ENCODE data around the gene ADCY4. TPM values are rescaled to one million over a fixed set of nuclear protein-coding genes. Genes with fewer than 3 reads are reported as not detected.
A peak's percentile ranks its signal among the peaks of the same experiment; 100 is the strongest.

ADCY4 gene
- total RNA-seq, 1 donor from 2014 or later, result 42.7 TPM

DNA sequence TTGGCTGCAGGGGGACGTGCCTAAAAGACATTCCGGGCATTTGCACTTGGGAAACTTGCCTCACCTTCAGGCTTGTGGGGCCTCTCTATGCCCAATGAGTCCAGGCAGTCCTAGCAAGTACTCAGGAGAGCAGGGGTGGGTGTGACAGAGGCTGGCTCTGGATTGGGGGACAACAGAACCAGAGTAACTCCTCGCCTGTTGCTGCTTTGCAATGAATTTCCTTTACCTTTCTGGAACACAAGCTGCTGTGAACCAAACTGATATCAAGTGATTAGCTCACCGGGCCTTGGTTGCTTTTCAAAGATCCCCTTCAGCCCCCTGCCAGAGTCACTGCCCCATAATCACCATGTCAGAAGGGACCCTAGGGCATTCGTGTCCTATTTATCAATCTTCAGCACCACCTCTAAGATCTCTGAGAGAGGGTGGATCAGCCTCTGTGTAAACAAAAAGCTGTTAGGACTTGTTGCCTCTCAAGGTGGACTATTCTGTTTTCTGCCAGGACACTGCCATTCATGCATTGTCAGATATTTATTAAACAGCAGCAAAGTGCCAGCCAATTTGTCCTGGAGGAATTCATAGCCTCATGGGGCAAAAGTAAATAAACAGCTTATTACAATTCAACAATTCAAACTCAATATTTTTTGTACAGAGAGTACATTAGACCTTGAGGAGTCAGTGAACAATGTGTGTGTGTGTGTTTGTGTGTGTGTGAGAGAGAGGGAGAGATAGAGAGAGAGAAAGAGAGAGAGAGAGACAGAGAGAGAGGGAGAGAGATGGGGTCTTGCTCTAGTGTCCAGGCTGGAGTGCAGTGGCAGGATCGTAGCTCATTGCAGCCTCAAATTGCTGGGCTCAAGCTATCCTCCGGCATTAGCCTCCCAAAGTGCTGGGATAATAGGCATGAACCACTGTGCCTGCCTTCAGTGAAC lies 44.4 kb upstream of the ADCY4 start:
- H3K27me3 ChIP-seq (ENCODE audit: low read depth), result no peaks in the 10 kb centered on the region
- H3K4me3 ChIP-seq, result no peak overlapping the region
- H3K36me3 ChIP-seq, result no peaks in the 10 kb centered on the region
- H3K27ac ChIP-seq, result no peak overlapping the region
- TF ChIP-seq, protein P1, sequence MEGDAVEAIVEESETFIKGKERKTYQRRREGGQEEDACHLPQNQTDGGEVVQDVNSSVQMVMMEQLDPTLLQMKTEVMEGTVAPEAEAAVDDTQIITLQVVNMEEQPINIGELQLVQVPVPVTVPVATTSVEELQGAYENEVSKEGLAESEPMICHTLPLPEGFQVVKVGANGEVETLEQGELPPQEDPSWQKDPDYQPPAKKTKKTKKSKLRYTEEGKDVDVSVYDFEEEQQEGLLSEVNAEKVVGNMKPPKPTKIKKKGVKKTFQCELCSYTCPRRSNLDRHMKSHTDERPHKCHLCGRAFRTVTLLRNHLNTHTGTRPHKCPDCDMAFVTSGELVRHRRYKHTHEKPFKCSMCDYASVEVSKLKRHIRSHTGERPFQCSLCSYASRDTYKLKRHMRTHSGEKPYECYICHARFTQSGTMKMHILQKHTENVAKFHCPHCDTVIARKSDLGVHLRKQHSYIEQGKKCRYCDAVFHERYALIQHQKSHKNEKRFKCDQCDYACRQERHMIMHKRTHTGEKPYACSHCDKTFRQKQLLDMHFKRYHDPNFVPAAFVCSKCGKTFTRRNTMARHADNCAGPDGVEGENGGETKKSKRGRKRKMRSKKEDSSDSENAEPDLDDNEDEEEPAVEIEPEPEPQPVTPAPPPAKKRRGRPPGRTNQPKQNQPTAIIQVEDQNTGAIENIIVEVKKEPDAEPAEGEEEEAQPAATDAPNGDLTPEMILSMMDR (IDR thresholded peaks at IDR 0.05), result no peak
- no peaks in the 10 kb centered on the region for H3K4me1 ChIP-seq
- no peak for DNase-seq
- intact Hi-C loops (cut with DNase I), result no loop called here
- H3K9me3 ChIP-seq, result no peaks in the 10 kb centered on the region
- ATAC-seq, result no peak

DNA sequence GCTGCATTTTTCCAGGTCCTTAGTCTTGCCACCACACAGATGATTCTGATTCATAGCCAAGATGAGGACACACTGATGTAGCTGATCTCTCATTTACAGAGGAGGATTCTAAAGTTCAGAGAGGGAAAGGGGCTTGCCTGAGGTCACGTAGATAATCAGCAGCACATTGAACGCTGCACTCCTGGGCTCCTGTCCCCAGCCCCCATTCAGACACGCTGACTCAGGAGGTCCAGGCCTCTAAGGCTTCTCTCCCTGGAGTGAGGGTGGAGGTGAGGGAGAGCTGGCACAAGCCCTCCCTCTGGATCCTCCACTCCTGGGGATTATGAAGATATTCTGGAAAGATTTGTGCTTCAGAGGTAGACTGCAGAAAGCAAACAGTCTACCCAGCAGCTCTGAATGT lies 43.5 kb upstream of the ADCY4 start:
- intact Hi-C loops (cut with DNase I), result no loop called here
- H3K4me3 ChIP-seq, result no peak overlapping the region

DNA sequence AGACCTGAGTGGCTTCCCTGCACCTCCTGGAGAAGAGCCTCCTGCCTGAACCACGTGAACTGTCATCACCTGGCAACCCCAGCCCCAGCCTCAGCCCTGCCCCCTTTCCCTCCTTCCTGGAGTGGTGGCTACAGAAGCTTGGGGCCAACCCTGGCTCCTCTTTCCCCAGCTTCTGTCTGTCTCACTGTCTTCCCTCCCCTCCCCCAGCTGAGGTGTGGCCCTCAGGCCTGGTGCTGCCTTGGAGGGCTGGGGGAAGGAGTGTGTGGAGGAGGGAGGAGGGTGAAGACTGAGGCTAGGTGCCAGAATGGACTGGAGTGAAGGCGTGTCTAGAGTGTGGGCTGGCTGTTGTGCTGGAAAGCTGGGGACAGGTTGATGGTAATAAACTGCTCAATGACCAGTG lies 42.8 kb upstream of the ADCY4 start:
- H3K36me3 ChIP-seq, result peaks cover 6% of the 10 kb centered on the region
- peak; percentile 33 to 57 for ATAC-seq
- H3K27ac ChIP-seq, result no peak overlapping the region
- TF ChIP-seq, protein P1 (IDR thresholded peaks at IDR 0.05), result no peak
- no peak for DNase-seq
- H3K4me1 ChIP-seq, result no peaks in the 10 kb centered on the region
- no peak overlapping the region for H3K4me3 ChIP-seq
- H3K9me3 ChIP-seq, result no peaks in the 10 kb centered on the region
- intact Hi-C loops (cut with DNase I), result no loop called here
- no peaks in the 10 kb centered on the region for H3K27me3 ChIP-seq (ENCODE audit: low read depth)

More for the DNA sequence above, 43.5 kb upstream of the ADCY4 start:
- DNase-seq, result no peak
- TF ChIP-seq, protein P1 (IDR thresholded peaks at IDR 0.05), result no peak
- no peak overlapping the region for H3K27ac ChIP-seq
- no peaks in the 10 kb centered on the region for H3K9me3 ChIP-seq
- peaks cover 6% of the 10 kb centered on the region for H3K36me3 ChIP-seq
- no peaks in the 10 kb centered on the region for H3K4me1 ChIP-seq
- ATAC-seq, result no peak
- H3K27me3 ChIP-seq (ENCODE audit: low read depth), result no peaks in the 10 kb centered on the region

DNA sequence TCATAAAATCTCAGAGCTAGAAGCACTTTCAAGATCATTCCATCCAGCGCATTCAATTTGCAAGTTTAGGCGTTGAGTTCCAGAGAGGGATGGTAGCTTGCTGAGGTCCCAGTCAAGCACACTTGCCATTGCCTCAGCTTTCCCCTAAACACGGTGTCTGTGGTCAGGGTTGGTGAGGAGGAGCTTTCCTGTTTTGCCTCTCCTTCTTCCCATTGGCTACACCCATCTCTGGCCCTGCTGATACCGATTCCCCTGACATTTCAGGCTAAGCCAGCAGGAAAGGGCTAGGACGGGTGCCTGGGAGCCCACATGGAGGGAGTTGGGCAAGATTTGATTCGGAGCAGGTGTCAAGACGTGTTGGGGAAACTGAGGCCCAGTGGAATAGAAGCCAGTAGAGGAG lies 42.3 kb upstream of the ADCY4 start:
- Histone ChIP-seq H3K9me3 (no peaks in the 10 kb centered on the region), H3K4me1 (no peaks in the 10 kb centered on the region), H3K27ac (no peak overlapping the region), H3K36me3 (peaks cover 6% of the 10 kb centered on the region), H3K27me3 (ENCODE audit: low read depth) (no peaks in the 10 kb centered on the region), H3K4me3 (no peak overlapping the region)
- no peak for ATAC-seq
- TF ChIP-seq, protein P1 (IDR thresholded peaks at IDR 0.05), result no peak
- intact Hi-C loops (cut with DNase I), result no loop called here
- DNase-seq, result no peak

DNA sequence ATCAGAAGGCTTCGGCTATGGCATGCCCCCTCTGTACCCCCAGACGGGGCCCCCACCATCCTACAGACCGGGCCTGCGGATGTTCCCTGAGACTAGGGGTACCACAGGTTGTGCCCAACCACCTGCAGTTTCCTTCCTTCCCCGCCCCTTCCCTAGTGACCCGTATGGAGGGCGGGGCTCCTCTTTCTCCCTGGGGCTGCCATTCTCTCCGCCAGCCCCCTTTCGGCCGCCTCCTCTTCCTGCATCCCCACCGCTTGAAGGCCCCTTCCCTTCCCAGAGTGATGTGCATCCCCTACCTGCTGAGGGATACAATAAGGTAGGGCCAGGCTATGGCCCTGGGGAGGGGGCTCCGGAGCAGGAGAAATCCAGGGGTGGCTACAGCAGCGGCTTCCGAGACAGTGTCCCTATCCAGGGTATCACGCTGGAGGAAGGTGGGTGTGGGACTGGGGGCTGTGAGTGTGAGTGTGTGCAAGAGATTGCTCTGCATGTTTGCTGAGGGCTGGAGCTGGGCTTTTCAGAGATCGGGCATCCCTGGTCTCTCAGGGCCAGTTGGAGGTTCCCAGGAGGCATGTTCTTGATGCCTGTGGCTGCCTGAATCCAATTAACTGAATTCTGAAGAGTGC lies 41.7 kb upstream of the ADCY4 start:
- TF ChIP-seq, protein P1 (IDR thresholded peaks at IDR 0.05), result no peak
- Histone ChIP-seq H3K36me3 (peaks cover 6% of the 10 kb centered on the region), H3K27ac (no peak overlapping the region), H3K4me3 (no peak overlapping the region), H3K27me3 (ENCODE audit: low read depth) (no peaks in the 10 kb centered on the region), H3K4me1 (no peaks in the 10 kb centered on the region), H3K9me3 (no peaks in the 10 kb centered on the region)
- intact Hi-C loops (cut with DNase I), result no loop called here
- ATAC-seq (no peak), DNase-seq (no peak)
